Pancreas (tissue), 10 donors: ENCODE data around the gene DHX30. TPM values are rescaled to one million over a fixed set of nuclear protein-coding genes. Genes with fewer than 3 reads are reported as not detected.

Source experiments
- ATAC-seq, 4 donors: fragments of 200-7000 bp; cut with Tn5 transposase; one replicate each; pipeline versions ENCODE4 v1.8.0 to v1.9.1; 2020; ENCODE audit warnings: mild to moderate bottlenecking in 4 of 4, moderate library complexity in 4 of 4
- DNase-seq, 6 donors: peaks; one replicate each; pipeline ENCODE4 v3.0.0-alpha.2; 2020
- FAIRE-seq: peaks from 2 replicates; lab custom pipeline; 2012; peaks lifted over from hg19 to GRCh38; lab: Jason Lieb, UNC
- H3K27ac ChIP-seq, 4 donors: fragments of 200-600 bp; sonication (generic); 1 replicate in 3 of 4; 2 replicates in 1 of 4; pipeline versions ENCODE4 v1.5.0 to v1.8.0; 2020
- H3K27me3 ChIP-seq, 4 donors: fragments of 200-600 bp; one replicate each; pipeline ENCODE4 v1.8.0; 2021
- H3K36me3 ChIP-seq, 3 donors: fragments of 200-600 bp; sonication (generic) in 1 of 3; one replicate each; pipeline versions ENCODE4 v1.5.0 to v1.8.0; 2020 to 2021
- H3K4me1 ChIP-seq, 3 donors: fragments of 200-600 bp; one replicate each; pipeline ENCODE4 v1.8.0; 2021
- H3K4me3 ChIP-seq, 4 donors: fragments of 200-600 bp; sonication (generic) in 2 of 4; one replicate each; pipeline versions ENCODE4 v1.5.0 to v1.8.0; 2020 to 2021
- H3K9me3 ChIP-seq, 4 donors: fragments of 200-600 bp; one replicate each; pipeline ENCODE4 v1.8.0; 2021
- WGBS, 2 donors: extraction: QIAGEN DNeasy Blood & Tissue Kit; methylation state at CpG; one replicate each; pipeline ENCODE4 v1.1.7; 2013; 5-methylcytosine and 5-hydroxymethylcytosine counted together
- intact Hi-C, 3 donors: fragments of 100-400 bp; cut with DNase I; formaldehyde crosslinking; loops; one replicate each; pipeline versions ENCODE4 v1.11.1 to v1.14.2; 2022
- polyA plus RNA-seq, 2 donors: library from polyadenylated mRNA; stranded (reverse); fragments of 200-250 nt; gene quantifications; one replicate each; pipeline ENCODE4 v1.2.3, GENCODE V29; 2013
- total RNA-seq, 6 donors: library from RNA; stranded (reverse); fragmentation: NEBNext Ultra II Directional in 4 of 6; extraction: Animal tissue kit (Norgen Biotek cat#: 25700) in 4 of 6; gene quantifications; one replicate each; pipeline versions ENCODE4 v1.2.1 to v1.2.4, GENCODE V29; 2021 to 2023
- TF ChIP-seq, protein P1 (sequence below), 4 donors: fragments of 200-600 bp; sonication (generic) in 3 of 4; IDR thresholded peaks; one replicate each; pipeline versions ENCODE4 v1.5.0 to v1.8.0; 2021; ENCODE audit warnings: antibody characterized with exemption in 4 of 4
- donor health status: healthy with polysubstance abuse.
- donor health status: DM: no; HTN: no; CAD: no; lungs with moderate emphysema.
- donor health status: DM: no; HTN: no; CAD: no.
- donor health status: control.
- donor health status: control.
- donor health status: Bipolar disorder and iron deficiency.
- donor health status: DM: yes; HTN: yes; CAD: no.
- donor health status: DM: no; HTN: no; CAD: no.
- donor health status: DM: no; HTN: no; CAD: no.
- donor health status: DM: yes; HTN: yes; CAD: no.

Gene DHX30
- total and polyA plus RNA-seq, 8 donors: 19.7 to 53.8 (median 23.7) TPM

DNA sequence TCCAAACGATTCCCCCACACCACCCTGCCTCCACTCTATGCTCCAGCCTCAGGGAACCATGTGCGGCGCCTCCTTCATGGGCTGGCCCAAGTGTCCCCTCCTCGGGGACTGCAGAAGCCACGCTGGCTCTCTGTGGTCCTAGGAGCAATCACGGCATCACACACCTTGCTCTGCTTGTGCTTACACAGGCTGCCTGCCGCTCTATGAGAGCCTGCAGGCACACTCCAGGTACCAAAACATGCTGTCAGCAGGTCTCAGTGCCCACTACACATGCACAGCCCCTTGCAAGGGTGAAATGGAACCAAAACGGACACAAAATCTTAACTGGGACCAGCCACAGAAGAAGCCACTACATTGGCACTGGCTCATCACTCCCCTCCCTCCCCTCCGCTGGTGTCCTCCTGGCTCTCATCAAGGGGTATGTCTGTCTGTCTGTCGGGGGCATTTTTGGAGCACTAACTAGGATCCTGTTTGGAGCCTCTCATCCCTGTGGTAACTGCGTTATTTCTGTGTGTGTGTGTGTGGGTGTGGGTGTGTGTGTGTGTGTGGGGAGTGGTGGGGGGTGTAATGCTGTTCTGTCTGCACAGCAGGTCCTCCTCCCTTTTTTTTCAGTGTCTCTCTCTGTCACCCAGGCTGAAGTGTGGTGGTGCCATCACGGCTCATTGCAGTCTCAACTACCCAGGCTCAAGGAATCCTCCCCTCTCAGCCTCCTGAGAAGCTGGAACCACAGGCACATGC, 60.6 kb downstream of the DHX30 start:
- peaks cover 3 to 29% (median 3%) of the 10 kb centered on the region in 3 donors for H3K36me3 ChIP-seq
- FAIRE-seq: no peak
- intact Hi-C loops: no loop called here
- no peaks in the 10 kb centered on the region for H3K27me3 ChIP-seq
- H3K27ac ChIP-seq: no peak overlapping the region
- no peak overlapping the region for H3K4me3 ChIP-seq
- 92 to 93% methylated on average over 12 of the region's 12 CpGs for WGBS, 2 donors
- TF ChIP-seq, protein P1, sequence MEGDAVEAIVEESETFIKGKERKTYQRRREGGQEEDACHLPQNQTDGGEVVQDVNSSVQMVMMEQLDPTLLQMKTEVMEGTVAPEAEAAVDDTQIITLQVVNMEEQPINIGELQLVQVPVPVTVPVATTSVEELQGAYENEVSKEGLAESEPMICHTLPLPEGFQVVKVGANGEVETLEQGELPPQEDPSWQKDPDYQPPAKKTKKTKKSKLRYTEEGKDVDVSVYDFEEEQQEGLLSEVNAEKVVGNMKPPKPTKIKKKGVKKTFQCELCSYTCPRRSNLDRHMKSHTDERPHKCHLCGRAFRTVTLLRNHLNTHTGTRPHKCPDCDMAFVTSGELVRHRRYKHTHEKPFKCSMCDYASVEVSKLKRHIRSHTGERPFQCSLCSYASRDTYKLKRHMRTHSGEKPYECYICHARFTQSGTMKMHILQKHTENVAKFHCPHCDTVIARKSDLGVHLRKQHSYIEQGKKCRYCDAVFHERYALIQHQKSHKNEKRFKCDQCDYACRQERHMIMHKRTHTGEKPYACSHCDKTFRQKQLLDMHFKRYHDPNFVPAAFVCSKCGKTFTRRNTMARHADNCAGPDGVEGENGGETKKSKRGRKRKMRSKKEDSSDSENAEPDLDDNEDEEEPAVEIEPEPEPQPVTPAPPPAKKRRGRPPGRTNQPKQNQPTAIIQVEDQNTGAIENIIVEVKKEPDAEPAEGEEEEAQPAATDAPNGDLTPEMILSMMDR (IDR thresholded peaks at IDR 0.05): no peak
- no peak for ATAC-seq
- H3K9me3 ChIP-seq: no peaks in the 10 kb centered on the region
- H3K4me1 ChIP-seq: no peaks in the 10 kb centered on the region
- DNase-seq: no peak

DNA sequence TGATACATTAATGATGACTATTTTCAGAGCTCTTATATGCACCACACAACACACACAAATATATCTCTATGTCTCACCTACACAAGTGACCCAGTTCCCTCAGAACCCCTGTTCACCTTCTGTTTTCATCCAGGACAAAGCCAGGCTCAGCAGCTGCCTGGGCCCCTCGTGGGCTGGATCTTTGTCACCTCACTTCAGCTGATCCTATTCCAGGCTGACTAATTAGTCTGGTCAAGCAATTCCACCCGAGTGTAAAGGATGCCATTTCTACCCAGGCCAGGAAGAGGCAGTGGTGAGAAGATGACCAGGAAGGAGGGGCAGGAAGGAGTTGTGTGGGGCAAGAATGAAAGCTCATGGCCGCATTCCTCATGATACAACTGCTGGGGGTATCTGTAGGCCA, 62.3 kb downstream of the DHX30 start:
- no peak for ATAC-seq

DNA sequence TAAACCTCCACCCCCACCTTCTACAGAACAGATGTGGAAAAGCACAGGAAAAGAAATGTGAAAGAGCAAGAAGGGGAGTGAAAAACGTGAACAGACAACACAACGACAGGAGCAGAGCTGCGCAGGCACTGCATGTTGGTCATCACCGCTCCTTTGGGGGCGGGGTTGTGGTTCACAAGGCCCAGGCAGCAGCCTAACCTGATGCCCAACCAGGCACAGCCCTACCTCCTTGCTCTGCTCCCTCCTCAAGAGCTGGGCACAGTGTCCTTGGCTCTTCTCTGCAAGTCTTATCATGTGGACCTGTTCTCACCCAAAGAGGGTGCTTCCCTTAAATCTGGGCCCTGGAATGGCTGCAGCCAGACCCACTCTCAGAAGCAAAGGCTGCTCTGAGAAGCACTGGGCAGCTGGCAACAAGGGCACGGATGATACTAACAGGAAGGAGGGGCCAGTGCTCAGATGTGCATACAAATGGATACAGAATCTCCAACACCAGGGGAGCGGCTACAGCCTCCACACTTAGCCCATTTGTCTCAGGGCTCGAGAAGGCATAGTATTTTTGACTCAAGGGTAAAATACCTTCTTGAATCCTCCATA, 64.6 kb downstream of the DHX30 start:
- Histone ChIP-seq H3K9me3 (no peaks in the 10 kb centered on the region), H3K27me3 (no peaks in the 10 kb centered on the region), H3K36me3 (peaks cover 3 to 56% (median 31%) of the 10 kb centered on the region in 3 donors), H3K27ac (no peak overlapping the region), H3K4me1 (no peaks in the 10 kb centered on the region), H3K4me3 (no peak overlapping the region)
- intact Hi-C loops: no loop called here
- FAIRE-seq: no peak
- TF ChIP-seq, protein P1 (IDR thresholded peaks at IDR 0.05): no peak
- DNase-seq: no peak
- ATAC-seq: no peak
- 88 to 93% methylated on average over 8 of the region's 8 CpGs for WGBS, 2 donors

More for the DNA sequence above, 62.3 kb downstream of the DHX30 start:
- Histone ChIP-seq H3K4me3 (no peak overlapping the region), H3K9me3 (no peaks in the 10 kb centered on the region), H3K36me3 (peaks cover 3 to 37% (median 16%) of the 10 kb centered on the region in 3 donors), H3K27ac (no peak overlapping the region), H3K4me1 (no peaks in the 10 kb centered on the region), H3K27me3 (no peaks in the 10 kb centered on the region)
- TF ChIP-seq, protein P1 (IDR thresholded peaks at IDR 0.05): no peak
- FAIRE-seq (no peak), DNase-seq (no peak)
- intact Hi-C loops: no loop called here
- WGBS, 2 donors: 67 to 73% methylated on average over 3 of the region's 3 CpGs

DNA sequence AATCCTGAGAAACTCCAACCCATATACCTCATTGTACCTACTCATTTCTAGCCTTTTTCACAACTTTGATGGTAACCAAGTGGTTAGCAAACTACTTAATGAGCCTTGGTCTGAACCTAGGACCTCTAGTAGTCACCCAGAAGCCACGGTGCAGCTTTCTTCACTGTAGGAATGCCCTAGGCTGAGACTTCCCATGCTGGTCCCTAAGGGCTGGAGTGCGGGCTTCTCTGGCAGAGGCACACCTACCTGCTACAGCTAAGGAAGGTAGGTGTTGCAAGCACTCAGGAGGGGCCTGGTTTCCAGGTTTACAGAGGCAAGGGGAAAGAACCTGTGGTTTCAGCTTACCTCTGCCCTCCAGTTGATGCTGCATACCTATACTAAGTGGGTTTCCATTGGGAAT, 65.4 kb downstream of the DHX30 start:
- no peaks in the 10 kb centered on the region for H3K9me3 ChIP-seq
- 95 to 97% methylated on average over 2 of the region's 2 CpGs for WGBS, 2 donors
- TF ChIP-seq, protein P1 (IDR thresholded peaks at IDR 0.05): no peak
- H3K4me3 ChIP-seq: no peak overlapping the region
- FAIRE-seq (no peak), ATAC-seq (no peak), DNase-seq (no peak)
- no peaks in the 10 kb centered on the region for H3K4me1 ChIP-seq
- H3K27me3 ChIP-seq: no peaks in the 10 kb centered on the region
- H3K36me3 ChIP-seq: peaks cover 3 to 56% (median 31%) of the 10 kb centered on the region in 3 donors
- no peak overlapping the region for H3K27ac ChIP-seq
- intact Hi-C loops: no loop called here

DNA sequence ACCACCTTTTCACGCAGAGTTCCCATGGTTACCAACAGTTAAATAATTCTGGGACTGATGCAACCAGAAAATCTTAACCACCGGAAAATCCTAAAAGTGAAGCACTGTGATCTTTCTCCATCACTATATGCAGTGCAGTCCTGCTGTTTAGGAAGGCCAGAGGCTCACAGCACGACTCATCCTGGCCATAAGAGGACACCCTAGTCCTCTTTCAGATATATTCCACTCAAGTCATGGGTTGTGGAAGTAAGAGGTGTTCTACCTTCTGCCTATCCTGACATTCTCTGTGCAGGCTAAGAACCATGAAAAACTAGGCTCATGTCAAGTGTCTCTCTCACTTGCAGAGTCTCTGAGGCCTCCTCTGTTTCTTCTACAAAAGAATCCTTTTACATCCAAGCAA, 67.2 kb downstream of the DHX30 start:
- H3K4me1 ChIP-seq: peaks cover 0 to 3% (median 0%) of the 10 kb centered on the region in 3 donors
- no peak for ATAC-seq

More for the DNA sequence above, 67.2 kb downstream of the DHX30 start:
- H3K9me3 ChIP-seq: no peaks in the 10 kb centered on the region
- TF ChIP-seq, protein P1 (IDR thresholded peaks at IDR 0.05): no peak
- no peak for DNase-seq
- intact Hi-C loops: no loop called here
- WGBS, 2 donors: 94 to 97% methylated on average over 3 of the region's 3 CpGs
- no peak overlapping the region for H3K27ac ChIP-seq
- no peak for FAIRE-seq
- no peak overlapping the region for H3K4me3 ChIP-seq
- peaks cover 3 to 56% (median 34%) of the 10 kb centered on the region in 3 donors for H3K36me3 ChIP-seq
- H3K27me3 ChIP-seq: no peaks in the 10 kb centered on the region
